ENCODE data around the gene THRB.
"Not testable (repeated sequence)": the region's sequence is repeated elsewhere in the genome, so short reads cannot be mapped to it uniquely, and the experiment has no call there.

The THRB gene

DNA sequence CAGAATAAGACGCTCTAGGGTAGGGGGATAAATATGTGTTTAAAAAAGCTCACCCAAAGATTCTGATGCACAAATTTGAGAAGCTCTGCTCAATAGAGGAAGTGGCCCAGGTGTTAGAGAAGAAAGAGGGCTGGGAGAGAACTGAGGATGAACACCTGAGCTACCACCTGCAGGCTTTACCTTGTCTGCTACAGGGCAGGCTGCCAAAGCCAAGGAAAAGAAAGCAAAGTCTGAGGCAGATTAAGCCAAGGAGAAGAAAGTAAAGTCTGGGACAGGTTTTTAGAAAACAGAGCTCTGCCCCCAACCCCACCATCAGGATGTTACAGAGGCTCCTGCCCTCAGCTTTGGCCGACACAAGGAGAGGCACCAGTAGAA, 92.9 kb downstream of the THRB start:
- DNase-seq (ENCODE audit: low read depth): no peak

DNA sequence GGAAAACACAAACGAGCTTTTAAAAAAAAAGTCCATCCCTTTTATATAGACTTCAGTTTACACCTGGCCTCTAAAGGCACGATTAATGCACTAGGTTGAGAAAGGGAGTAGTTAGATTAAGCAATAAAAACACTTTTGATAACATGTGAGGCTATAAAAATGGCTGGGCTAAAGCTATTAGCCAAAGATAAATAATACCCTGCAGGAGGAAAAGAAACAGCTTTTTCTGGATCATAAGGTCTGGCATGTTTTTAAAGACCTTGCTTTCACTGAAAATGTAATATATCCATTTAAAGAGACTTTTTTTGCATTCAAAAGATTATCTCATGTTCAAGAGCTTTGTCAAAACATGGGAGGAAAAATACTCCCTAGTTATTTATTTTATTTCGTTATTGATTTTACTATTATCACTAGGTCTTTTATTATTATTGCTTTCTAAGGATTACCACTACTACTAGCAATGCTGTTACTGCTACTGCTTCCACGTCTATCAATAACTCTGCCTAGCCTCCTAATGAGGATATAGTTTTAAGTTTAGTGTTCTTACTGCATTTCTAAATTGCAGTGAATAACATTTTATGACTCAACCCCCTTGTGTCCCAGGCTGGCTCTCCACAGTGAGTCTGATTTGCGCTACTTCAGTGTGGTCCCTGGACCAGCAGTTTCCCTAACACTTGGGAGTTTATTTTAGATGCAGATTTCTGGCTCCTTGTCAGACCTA, 93.4 kb downstream of the THRB start:
- DNase-seq (ENCODE audit: low read depth): no peak

DNA sequence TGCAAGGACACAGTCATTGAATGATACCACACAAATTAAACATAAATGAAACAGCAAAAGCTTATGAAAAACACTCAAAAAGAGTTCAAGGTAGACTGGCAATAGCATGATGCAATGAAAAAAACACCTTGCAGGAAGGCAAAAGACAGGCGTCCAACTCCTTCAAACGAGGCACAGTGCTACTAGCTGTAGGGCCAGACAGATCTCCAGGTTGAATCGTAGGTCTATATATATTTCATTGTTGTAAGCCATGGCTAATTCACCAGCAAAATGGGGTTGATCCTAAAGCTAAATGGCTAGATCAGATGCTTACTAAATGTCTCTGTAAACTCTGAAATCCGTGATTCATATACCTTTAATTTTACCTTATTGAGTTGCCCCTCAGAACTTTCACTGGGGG, 94.2 kb downstream of the THRB start:
- DNase-seq (ENCODE audit: low read depth): no peak

DNA sequence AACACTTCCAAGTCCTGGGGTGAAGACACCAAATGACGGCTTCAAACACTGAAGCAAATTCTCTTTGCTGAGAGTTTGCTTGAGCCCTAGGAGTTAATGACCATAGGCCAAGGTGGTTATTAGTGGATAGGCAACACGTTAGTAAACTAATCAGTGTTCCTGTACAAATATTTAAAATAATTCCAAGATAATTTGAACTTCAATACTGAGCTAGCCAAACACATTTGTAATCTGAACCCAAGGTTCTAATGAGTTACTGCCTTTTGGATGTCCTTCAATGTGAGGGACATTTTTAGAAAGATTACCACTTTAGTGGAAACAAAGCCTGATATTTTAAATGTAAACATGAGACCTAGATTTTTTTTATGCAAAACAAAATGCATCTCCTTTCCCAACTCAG, 94.6 kb downstream of the THRB start:
- no peak for DNase-seq (ENCODE audit: low read depth)

DNA sequence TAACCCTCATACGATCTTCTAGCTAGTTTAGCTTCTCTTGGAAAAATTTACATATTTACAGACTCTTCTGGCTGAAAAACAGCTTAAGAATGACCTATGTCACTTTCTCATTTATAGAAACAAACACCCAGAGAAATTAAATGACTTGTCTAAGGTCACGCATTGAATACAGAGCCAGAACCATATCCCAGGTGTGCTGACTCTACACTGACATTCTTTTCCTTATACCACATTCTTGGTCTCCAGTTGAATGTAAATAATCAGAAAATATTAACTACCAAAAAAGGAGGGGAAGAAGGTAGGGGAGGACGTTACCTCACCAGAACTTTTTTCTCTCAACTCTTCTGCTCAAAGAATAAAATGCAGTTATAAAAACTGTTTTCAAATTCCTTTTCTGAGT, 95.0 kb downstream of the THRB start:
- no peak for DNase-seq (ENCODE audit: low read depth)

DNA sequence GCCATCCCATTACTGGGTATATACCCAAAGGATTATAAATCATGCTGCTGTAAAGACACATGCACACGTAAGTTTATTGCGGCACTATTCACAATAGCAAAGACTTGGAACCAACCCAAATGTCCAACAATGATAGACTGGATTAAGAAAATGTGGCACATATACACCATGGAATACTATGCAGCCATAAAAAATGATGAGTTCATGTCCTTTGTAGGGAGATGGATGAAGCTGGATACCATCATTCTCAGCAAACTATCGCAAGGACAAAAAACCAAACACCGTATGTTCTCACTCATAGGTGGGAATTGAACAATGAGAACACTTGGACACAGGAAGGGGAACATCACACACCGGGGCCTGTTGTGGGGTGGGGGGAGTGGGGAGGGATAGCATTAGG, 95.9 kb downstream of the THRB start:
- not testable (repeated sequence) for DNase-seq (ENCODE audit: low read depth)

DNA sequence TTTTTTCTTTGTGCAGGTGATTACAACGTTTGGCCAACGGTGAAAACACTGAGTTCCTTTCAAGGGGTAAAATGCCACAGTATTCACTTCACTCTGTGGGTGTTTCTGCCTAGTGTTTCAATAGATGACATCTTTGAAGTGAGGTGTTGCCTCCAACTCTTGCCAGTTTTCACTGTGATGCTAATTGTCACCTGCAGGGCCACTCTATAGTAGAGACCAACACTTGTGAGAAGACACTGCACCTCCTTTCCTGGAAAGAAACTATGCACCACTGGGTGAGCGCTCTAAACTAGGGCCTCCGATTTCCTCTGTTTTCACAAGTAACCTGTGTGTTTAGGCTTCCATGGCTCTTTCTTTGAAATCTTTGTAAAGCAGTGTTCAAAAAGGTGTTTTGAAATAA, 98.3 kb downstream of the THRB start:
- DNase-seq (ENCODE audit: low read depth): no peak

DNA sequence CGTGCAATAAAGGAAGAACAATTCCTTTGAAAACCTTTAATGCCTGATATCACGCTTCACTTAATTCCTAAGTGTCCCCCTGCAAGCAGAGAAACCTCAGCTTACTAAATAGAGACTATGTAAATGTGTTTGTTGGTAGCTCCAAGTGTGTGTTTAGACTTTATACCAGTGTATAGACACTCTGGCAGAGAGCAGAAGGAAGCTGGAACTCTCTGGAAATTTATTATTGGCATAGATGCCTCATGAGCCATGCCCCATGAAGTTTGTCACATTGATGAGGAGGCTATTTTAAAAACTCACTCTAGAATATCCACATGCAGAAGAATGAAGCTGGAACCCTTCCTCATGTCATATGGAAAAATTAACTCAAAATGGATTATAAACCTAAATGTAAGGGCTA, 99.9 kb downstream of the THRB start:
- no peak for DNase-seq (ENCODE audit: low read depth)

DNA sequence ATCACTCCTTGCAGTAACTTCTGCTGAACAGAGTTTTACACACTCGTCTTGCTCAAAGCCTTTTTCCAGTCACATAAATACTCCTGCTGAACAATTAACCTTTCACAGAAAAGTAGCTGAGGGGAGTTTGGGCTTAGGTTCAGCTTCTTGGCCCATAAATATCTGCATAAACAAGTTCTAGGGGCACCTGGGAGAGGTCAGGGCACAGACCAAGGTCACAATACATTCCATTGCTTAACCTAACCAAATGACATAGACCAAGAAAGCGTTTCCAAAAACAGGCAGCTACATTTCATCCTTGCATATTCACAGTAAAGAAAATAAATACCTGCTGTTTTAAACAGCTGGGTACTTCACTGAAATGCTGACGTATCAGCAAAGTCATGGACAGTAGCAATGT, 101.3 kb downstream of the THRB start:
- DNase-seq (ENCODE audit: low read depth): no peak

DNA sequence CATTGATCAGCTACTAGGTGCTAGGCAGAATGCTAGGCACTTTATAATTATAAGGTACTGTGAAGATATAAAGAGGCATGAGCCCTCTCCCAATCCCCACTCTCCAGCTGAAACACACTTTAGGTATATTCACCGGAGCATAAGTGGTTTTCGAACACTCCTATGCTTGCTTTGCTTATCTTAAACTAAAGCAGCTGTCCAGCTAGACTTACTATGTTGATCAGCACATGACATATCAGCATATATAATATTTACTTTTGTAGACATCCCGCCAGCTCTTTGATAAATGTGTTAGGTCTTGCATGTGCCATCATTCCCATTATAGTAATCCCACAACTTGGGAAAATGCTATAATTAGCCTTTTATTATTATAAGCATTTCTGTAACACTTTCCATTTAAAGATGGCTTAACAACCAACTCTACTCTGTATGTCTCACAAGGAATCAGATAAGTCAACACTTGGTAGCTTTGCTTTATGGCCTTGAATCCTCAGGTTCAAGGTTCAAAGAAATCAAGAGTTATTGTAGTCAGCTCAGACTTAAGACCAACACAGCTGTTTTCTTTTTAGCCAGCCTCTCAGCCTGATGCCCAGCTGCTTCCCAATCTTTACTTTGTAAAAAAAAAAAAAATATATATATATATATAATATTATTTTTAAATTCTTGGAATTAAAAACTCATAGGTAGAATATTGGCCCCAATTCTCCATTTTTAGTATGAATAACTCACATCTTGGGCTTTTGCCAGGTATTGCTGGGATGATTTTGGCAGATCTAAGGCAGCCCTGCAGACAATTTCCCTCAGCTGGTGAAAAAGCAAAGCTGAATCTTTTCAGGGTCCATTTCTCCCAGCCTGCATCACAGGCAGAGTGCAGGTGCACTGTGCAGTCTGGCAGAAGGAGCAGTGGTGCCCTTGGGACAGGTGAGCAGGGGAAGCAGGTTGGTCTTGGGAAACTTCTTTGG, 104.2 kb downstream of the THRB start:
- no peak for DNase-seq (ENCODE audit: low read depth)

DNA sequence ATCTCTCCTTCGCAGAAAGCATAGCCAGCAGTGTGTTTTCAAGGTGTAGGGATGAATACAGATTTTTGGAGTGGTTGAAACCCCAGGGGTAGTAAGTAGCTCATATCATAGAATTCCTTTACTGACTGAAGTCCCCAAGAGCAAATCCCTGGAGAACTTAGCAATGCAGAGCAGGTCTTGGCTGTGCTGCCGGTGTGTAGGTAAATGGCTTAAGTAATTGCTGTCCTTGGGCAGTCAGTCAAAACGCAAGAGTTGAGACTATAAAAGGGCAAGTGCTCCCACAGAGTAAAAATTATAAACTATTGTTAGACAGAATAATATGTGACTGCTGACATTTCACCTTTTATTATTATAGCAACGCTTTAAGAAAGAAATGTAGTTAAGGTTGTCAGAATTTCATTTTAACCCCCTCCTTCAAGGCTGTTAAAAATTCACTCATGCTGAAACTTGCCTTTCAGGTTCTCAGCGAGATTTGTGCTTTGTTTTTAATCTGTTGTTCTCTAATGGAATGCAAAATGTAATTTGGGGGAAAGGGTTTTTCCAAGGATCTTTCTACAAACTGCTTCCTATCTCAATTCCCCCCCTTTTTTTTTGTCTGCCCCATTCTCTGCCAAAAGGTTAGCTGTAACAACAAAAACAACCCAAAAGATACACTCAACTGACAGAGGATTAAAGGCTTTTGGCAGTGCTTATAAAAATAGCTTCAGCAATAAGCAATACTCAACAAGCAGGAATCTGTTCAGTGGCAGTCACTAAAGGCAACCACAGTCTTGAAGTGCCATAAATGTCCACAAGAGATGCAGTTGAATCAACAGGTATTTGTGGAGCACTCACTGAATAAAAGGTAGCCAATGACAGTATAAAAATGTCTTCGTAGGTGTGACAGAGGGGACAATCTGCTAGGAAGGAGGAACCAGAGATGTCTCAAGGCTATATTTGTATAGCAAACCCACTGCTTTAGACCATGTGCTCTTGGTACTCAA, 105.3 kb downstream of the THRB start:
- no peak for DNase-seq (ENCODE audit: low read depth)

DNA sequence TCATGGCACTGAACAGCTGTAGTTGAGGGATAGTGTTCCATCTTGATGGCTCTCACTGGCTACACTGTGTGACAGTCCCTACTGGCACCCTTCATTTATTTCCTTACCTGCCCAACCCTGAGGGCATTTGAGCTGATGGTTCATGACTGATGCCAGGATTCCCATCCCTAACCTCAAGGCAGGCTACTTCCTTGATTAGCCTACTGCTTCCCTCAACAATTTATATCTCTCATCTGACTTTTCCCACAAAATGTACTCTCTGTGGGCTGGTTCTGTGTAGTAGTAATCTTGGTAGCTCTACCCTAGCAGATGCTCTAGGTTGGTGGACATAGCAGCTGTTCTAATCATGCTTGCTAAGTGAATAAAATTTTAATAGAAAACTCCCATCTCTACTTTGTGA, 106.0 kb downstream of the THRB start:
- DNase-seq (ENCODE audit: low read depth): no peak

DNA sequence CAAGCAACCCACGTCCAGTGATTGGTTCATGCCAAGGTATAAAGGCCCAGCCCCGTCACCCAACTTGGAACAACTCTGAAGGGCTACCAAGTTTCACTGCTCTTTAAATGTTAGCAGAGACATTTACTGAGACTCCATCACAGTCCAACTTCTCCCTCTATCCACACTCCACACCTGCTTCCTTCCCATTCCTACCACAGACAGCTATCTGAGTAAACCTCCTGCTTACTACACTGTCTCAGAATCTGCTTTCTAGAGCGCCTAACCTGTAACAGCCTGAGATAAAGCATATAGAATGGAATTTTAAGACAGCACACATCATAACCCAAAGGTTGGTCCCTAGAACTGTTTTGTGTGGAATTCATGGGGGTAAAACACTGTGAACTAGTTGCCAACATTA, 106.5 kb downstream of the THRB start:
- no peak for DNase-seq (ENCODE audit: low read depth)

DNA sequence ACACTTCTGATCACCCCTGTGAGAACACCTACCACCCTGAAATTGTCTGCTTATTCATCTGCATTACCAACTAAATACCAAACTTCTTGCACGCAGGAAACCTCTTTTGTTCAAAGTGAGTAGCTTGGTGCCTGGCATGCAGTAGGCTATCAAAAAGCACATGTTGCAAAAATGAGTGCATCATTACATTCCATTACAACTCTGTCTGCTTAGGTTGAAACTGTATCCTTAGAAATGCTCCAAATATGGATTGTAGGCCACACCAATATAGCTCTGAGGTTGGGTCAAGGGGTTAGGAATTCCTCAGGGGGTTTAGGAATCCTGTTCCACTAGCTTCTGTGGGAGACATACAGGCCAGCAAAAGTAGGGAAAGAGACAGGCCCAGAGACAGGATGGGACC, 107.2 kb downstream of the THRB start:
- DNase-seq (ENCODE audit: low read depth): no peak

DNA sequence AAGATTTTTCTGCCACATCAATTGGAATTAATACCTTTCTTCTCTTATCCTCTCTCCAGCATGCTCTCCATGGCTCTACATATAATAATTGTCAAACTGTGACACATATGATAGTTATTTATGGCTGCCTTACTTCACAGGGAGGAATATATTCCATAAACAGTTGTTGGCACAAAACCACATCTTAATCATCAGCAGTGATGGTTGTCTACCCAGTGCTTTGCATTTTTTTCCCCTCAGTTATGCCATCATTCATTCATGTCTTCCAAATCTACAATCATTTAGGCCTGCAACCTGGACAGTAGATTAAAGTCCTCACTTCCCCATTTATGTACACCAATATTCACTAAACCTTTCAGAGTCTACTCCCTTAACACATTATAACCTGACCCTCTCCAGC, 107.7 kb downstream of the THRB start:
- no peak for DNase-seq (ENCODE audit: low read depth)

DNA sequence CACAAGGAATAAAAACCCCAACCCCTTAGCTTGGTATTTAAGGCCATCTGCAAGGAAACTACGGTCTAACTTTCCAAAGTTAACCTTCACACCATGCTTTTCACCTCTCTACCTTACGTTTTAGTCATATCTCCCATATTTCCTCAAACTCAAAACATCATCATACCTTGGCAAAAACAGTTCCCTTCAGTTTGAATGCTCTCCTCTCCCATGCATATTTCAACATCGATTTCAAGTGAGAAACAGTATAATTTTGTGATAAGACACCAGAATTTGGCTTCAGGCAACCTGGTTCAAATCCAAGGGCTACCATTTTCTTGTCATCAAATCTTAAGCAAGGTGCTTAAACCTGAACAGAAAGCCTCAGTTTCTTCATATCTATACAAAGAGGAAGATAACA, 108.2 kb downstream of the THRB start:
- no peak for DNase-seq (ENCODE audit: low read depth)

DNA sequence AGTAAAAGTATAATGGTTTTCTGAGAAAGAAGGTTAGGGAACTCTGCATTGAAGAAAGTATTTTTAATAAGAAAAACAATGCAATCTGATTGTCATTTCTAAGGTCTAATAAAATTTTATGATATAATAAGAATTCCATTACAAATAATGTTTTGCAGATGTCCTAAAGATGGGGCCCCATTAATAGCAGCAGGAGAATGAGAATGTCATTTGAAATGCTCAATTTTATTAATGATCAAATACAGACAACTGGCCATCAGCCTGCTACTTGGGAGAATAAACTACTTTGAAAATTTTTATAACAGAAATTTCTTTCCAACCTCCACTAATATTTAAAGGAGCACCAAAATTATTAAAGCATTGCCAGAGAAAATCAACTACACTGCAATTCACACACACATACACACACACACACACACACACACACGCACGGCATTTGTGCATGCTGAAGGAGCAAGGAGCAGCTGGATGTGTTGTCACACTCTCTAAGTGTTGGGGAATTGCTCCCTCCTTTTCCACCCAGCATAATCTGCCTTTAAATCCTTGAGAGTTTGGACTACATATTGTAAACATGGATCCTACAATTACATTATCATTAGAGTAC, 109.5 kb downstream of the THRB start:
- DNase-seq (ENCODE audit: low read depth): no peak

DNA sequence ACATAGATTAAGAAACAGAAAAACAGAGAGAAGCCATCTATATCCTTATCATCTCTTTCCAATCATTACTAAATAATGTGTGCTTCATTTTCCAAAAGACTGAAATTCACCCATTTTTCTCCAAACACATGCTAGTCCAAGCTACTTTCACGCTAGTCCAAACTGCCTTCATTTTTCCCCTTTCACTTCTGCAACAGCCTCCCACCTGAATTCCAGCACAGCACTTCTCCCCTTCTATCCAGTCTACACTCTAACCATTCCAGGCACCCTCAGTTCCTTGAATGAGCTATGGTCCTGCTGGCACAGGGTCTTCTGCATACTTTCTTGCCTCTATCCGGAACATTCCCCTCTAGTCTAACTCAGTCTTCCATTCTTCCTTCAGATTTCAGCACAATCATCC, 112.0 kb downstream of the THRB start:
- DNase-seq (ENCODE audit: low read depth): no peak

DNA sequence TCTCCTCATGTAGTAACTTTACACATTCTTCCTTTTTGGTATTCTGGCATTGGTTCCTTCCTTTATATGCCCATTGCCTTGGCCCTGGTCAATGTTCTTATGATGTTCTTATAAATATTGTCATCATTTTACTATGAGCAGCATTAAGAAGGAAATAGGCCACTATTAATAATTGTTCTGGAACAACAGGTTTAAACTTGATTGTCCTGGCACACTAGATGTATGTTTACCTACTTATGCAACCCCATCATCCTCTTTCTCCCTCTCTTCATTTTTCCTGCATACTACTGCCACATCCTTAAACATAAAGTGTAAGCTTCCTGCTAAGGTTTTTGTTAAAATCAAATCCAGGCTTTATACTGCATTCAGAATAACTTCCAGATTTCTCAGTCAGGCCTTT, 114.7 kb downstream of the THRB start:
- DNase-seq (ENCODE audit: low read depth): no peak

DNA sequence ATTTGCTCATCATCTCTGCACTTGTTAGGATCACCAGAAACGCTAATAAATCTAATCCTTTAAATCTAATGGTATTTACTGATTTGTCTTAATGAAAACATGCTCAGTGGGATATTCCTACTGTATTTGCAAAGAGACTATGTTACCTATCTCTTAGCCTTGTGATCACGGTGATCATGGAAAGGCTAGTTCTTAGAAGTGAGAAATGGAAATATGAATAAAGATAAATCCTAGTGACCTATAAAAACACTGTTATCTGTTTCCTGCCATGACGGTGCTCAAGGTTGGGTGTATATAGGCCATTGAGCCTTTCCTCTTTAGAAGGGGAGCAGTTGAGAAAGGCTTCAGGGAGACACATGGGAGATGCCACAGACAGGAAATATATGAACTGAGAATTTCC, 116.3 kb downstream of the THRB start:
- no peak for DNase-seq (ENCODE audit: low read depth)

DNA sequence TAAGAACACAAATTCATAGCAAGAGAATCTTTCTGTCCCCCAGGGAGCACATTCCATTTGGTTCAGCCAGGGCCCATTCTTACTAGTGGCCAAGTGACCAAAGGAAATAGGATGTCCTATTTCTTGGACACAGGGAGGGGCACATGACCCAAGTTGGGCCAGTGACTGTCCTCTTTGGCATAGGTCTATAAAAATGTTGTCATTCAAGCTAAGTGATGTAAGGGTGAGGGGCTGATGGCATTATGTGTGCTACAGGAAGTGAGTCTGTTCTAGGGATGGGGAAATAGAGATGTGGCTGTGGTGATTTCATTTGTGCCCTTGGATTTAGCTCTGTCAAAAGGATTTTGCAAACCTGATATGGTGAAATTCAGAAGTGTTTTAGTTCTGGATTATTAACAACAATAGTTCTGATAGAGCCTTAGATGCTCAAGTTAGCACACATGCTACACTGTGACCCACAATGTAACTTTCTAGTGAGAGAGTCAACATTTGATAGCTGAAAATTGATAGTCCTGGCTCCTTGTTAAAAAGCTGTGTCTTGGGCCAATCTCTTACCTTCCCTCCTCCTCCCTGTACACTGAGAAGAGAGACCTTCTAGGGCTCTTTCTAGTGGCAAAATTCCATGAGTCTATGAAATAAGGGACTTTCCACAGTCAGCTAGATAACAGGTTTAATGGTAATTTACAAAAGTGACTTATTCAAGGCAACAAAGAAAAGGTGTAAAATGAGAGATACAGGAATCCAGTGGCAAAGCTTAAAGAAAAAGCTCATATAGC, 117.2 kb downstream of the THRB start:
- no peak for DNase-seq (ENCODE audit: low read depth)

All from GM04504 (cell line).